AG10803 (cell line): ENCODE measurements around the gene C8G.

Experiments
- DNase-seq: peaks from one replicate; pipeline ENCODE4 v3.0.0; 2010; ENCODE audit warnings: low read depth
- H3K4me3 ChIP-seq: 2 replicates; pipeline ENCODE4 v1.5.1; 2011; ENCODE audit warnings: mild to moderate bottlenecking, low read length, control low read depth
- CTCF ChIP-seq: conservative IDR thresholded peaks from 2 replicates; pipeline ENCODE4 v1.5.1; 2011; ENCODE audit warnings: mild to moderate bottlenecking, low read length, control low read depth, inconsistent platforms

C8G gene

GRCh38 chr9:136961279-136962065, 16.4 kb downstream of the C8G start:
- no peak overlapping the region for H3K4me3 ChIP-seq
- no peak for DNase-seq
- TF ChIP-seq CTCF, result no peak

- H3K4me3 ChIP-seq, result no peak overlapping the region
- DNase-seq, result no peak
- no peak for TF ChIP-seq CTCF
Observed at GRCh38 chr9:136962163-136962562, 17.1 kb downstream of the C8G start.

GRCh38 chr9:136962701-136963248, 17.7 kb downstream of the C8G start:
- DNase-seq, result no peak
- no peak overlapping the region for H3K4me3 ChIP-seq
- TF ChIP-seq CTCF, result no peak

- no peak for TF ChIP-seq CTCF
- no peak overlapping the region for H3K4me3 ChIP-seq
- no peak for DNase-seq
Observed at GRCh38 chr9:136963341-136963740, 18.3 kb downstream of the C8G start.

- no peak overlapping the region for H3K4me3 ChIP-seq
- TF ChIP-seq CTCF, result no peak
- no peak for DNase-seq
Observed at GRCh38 chr9:136963751-136964150, 18.7 kb downstream of the C8G start.

GRCh38 chr9:136964171-136964689, 19.2 kb downstream of the C8G start:
- TF ChIP-seq CTCF, result no peak
- H3K4me3 ChIP-seq, result no peak overlapping the region
- no peak for DNase-seq
